Epithelial cell of proximal tubule (primary cell): ENCODE data around the gene PRR23E. TPM values are rescaled to one million over a fixed set of nuclear protein-coding genes. Genes with fewer than 3 reads are reported as not detected.

ENCODE experiments used
- DNase-seq: peaks from one replicate; pipeline ENCODE4 v3.0.0-alpha.2; 2011; ENCODE audit warnings: low read depth
- H3K4me3 ChIP-seq: 2 replicates; pipeline ENCODE4 v1.5.1; 2011; ENCODE audit warnings: low read depth, mild to moderate bottlenecking, low read length
- CTCF ChIP-seq: conservative IDR thresholded peaks from 2 replicates; pipeline ENCODE4 v1.5.1; 2012; ENCODE audit warnings: low read depth, mild to moderate bottlenecking, low read length
- total RNA-seq: library from RNA; depleted of rRNA; stranded (reverse); fragments of >200 nt; gene quantifications from 2 replicates; pipeline ENCODE4 v1.2.3, GENCODE V29; 2015

Gene PRR23E
- total RNA-seq = not detected in 2 replicates

GRCh38 chr3:127192576-127193232 lies at the start of gene PRR23E:
TSS of gene PRR23E (plus strand) at chr3:127193131. CDS start at chr3:127196686, 3,555 bp downstream.
- no peak for TF ChIP-seq CTCF
- no peak within 1 kb of the TSS for H3K4me3 ChIP-seq
- DNase-seq = no peak

- no peak for TF ChIP-seq CTCF
- no peak for DNase-seq
- H3K4me3 ChIP-seq = no peak overlapping the region
Observed at GRCh38 chr3:127143172-127143571, 49.8 kb upstream of the PRR23E start.

- DNase-seq = no peak
- TF ChIP-seq CTCF = no peak
- no peak overlapping the region for H3K4me3 ChIP-seq
Observed at GRCh38 chr3:127144631-127145030, 48.3 kb upstream of the PRR23E start.

GRCh38 chr3:127145266-127145665 lies 47.7 kb upstream of the PRR23E start:
- no peak for TF ChIP-seq CTCF
- no peak overlapping the region for H3K4me3 ChIP-seq
- no peak for DNase-seq

- H3K4me3 ChIP-seq = no peak overlapping the region
- DNase-seq = no peak
- TF ChIP-seq CTCF = no peak
Observed at GRCh38 chr3:127147291-127147885, 45.5 kb upstream of the PRR23E start.

- no peak for DNase-seq
- no peak for TF ChIP-seq CTCF
- no peak overlapping the region for H3K4me3 ChIP-seq
Observed at GRCh38 chr3:127149621-127150310, 43.2 kb upstream of the PRR23E start.
